WTC11 (cell line): ENCODE data around the gene ZFAND3. TPM values are rescaled to one million over a fixed set of nuclear protein-coding genes. Genes with fewer than 3 reads are reported as not detected.

Experiments used
- ATAC-seq: fragments of 200-7000 bp; cut with Tn5 transposase; 2 replicates; pipeline ENCODE4 v1.10.0; 2021; ENCODE audit warnings: mild to moderate bottlenecking, moderate library complexity
- CTCF ChIA-PET: fragments of 300-600 bp; sonication (Branson Sonifier 250); formaldehyde crosslinking; loops from one replicate; lab custom pipeline; 2021; ENCODE audit warnings: antibody characterized with exemption; lab: Charles Lee
- POLR2A ChIA-PET: fragments of 350-600 bp; sonication (Branson Sonifier 250); formaldehyde crosslinking; loops from one replicate; lab custom pipeline; 2021; ENCODE audit warnings: antibody characterized with exemption; lab: Charles Lee
- DNase-seq: peaks from one replicate; pipeline ENCODE4 v3.0.0; 2021; ENCODE audit warnings: low spot score
- H3K27ac Mint-ChIP-seq: 2 replicates; pipeline ENCODE4 v1.8.0; 2021; ENCODE audit warnings: mixed read lengths
- H3K27me3 Mint-ChIP-seq: 2 replicates; pipeline ENCODE4 v1.8.0; 2021; ENCODE audit warnings: low read depth, mild to moderate bottlenecking, moderate library complexity, mixed read lengths
- H3K36me3 Mint-ChIP-seq: 2 replicates; pipeline ENCODE4 v1.8.0; 2021; ENCODE audit warnings: mixed read lengths
- H3K4me1 Mint-ChIP-seq: 2 replicates; pipeline ENCODE4 v1.8.0; 2022; ENCODE audit warnings: mixed read lengths
- H3K4me3 Mint-ChIP-seq: 2 replicates; pipeline ENCODE4 v1.8.0; 2021; ENCODE audit warnings: mild to moderate bottlenecking, moderate library complexity, mixed read lengths
- H3K9me3 Mint-ChIP-seq: 2 replicates; pipeline ENCODE4 v1.8.0; 2021; ENCODE audit warnings: mixed read lengths
- ATF1 ChIP-seq: sonication (generic); formaldehyde crosslinking; IDR thresholded peaks from 2 replicates; pipeline ENCODE4 v1.8.1; 2023; ENCODE audit warnings: mild to moderate bottlenecking, moderate library complexity, missing genetic modification reagents
- EMX1 ChIP-seq: fragments of 250-450 bp; sonication (Bioruptor Pico); IDR thresholded peaks from 2 replicates; pipeline ENCODE4 v1.8.0; 2021; ENCODE audit warnings: mild to moderate bottlenecking
- KAT7 ChIP-seq: sonication (generic); formaldehyde crosslinking; IDR thresholded peaks from 2 replicates; pipeline ENCODE4 v1.8.1; 2023; ENCODE audit warnings: missing genetic modification reagents, mild to moderate bottlenecking, borderline replicate concordance
- NFE2L1 ChIP-seq: sonication (generic); formaldehyde crosslinking; IDR thresholded peaks from 2 replicates; pipeline ENCODE4 v1.8.1; 2023; ENCODE audit warnings: missing genetic modification reagents
- NR2C2 ChIP-seq: sonication (generic); formaldehyde crosslinking; IDR thresholded peaks from 2 replicates; pipeline ENCODE4 v1.8.0; 2022; ENCODE audit warnings: mild to moderate bottlenecking, missing genetic modification reagents
- NR3C1 ChIP-seq: sonication (generic); formaldehyde crosslinking; conservative IDR thresholded peaks from 2 replicates; pipeline ENCODE4 v1.8.1; 2023; ENCODE audit warnings: low read depth, mild to moderate bottlenecking, missing genetic modification reagents
- SOX15 ChIP-seq: fragments of 250-450 bp; sonication (Bioruptor Pico); IDR thresholded peaks from 2 replicates; pipeline ENCODE4 v1.9.0; 2021; ENCODE audit warnings: mild to moderate bottlenecking
- ZNF232 ChIP-seq: sonication (generic); formaldehyde crosslinking; IDR thresholded peaks from 2 replicates; pipeline ENCODE4 v1.8.0; 2022; ENCODE audit warnings: mild to moderate bottlenecking, missing genetic modification reagents
- total RNA-seq: library from RNA; stranded (reverse); gene quantifications from 3 replicates; pipeline ENCODE4 v1.2.3, GENCODE V29; 2021
- TF ChIP-seq, protein P1 (sequence below): sonication (generic); formaldehyde crosslinking; IDR thresholded peaks from 2 replicates; pipeline ENCODE4 v1.8.1; 2023; ENCODE audit warnings: mild to moderate bottlenecking, missing genetic modification reagents, moderate library complexity
- TF ChIP-seq, protein P2 (sequence below): sonication (generic); formaldehyde crosslinking; IDR thresholded peaks from 2 replicates; pipeline ENCODE4 v1.8.1; 2023; ENCODE audit warnings: mild to moderate bottlenecking, missing genetic modification reagents
- TF ChIP-seq, protein P3 (sequence below): sonication (generic); formaldehyde crosslinking; IDR thresholded peaks from 2 replicates; pipeline ENCODE4 v1.8.1; 2023; ENCODE audit warnings: mild to moderate bottlenecking, moderate library complexity, missing genetic modification reagents
- TF ChIP-seq, protein P4 (sequence below): sonication (generic); formaldehyde crosslinking; IDR thresholded peaks from 2 replicates; pipeline ENCODE4 v1.8.1; 2023; ENCODE audit warnings: mild to moderate bottlenecking, missing genetic modification reagents, borderline replicate concordance
- TF ChIP-seq, protein P5 (sequence below): sonication (generic); formaldehyde crosslinking; IDR thresholded peaks from 2 replicates; pipeline ENCODE4 v1.8.0; 2022; ENCODE audit warnings: mild to moderate bottlenecking, missing genetic modification reagents
- TF ChIP-seq, protein P6 (sequence below): sonication (generic); formaldehyde crosslinking; IDR thresholded peaks from 2 replicates; pipeline ENCODE4 v1.8.0; 2023; ENCODE audit warnings: mild to moderate bottlenecking, missing genetic modification reagents
- TF ChIP-seq, protein P7 (sequence below): fragments of 250-450 bp; sonication (Bioruptor Pico); IDR thresholded peaks from 2 replicates; pipeline ENCODE4 v1.9.0; 2021; ENCODE audit warnings: mild to moderate bottlenecking
- TF ChIP-seq, protein P8 (sequence below): fragments of 250-450 bp; sonication (Bioruptor Pico); IDR thresholded peaks from 2 replicates; pipeline ENCODE4 v1.9.0; 2021; ENCODE audit warnings: moderate library complexity, mild to moderate bottlenecking, inconsistent platforms, borderline replicate concordance

The ZFAND3 gene
- total RNA-seq, 1 experiment from 2014 or later = 50.3 TPM

DNA sequence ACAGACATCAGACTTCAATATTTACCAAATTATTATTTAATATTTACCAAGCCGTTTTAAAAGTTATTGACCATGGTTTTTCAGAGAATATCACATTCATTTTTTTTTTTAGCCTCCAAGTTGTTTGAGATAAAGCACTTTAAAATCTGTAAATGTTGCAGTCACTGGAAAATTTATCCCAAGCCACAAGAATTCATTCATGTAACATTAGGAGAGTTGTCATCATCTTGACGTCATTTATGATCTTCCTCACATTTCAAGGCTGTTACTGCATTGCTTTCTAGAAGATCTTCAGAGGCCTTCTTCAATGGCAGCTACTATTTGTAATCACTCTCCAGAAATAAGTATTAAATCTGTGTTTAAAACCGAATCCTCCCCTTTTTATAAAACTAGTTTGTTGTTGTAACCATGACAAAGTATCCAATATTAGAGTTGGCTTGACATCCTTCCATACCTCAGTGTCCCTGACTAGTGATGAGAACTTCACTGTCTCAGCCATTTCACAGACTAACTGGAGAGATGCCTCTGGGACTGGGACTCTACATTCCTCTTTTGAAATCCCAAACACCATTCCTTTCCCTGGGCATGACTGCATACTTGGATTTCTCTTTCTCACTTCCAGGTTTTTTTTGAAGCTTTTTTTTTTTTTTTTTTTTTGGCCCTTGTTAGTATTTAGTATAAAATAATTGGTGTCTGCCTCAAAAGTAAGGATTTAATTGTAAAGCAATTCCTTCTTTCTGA lies 100.1 kb downstream of the ZFAND3 start:
- ChIA-PET POLR2A (interaction anchor here (0.6 kb wide), 1 partner anchor 360 kb away, joined by 3 read pairs; no protein-coding TSS in a partner anchor), CTCF (interaction anchor here (0.5 to 1.0 kb wide), 2 partner anchors 60 to 469 kb away, joined by 3 to 5 read pairs; no protein-coding TSS in a partner anchor)
- H3K9me3 Mint-ChIP-seq = no peaks in the 10 kb centered on the region
- no peaks in the 10 kb centered on the region for H3K36me3 Mint-ChIP-seq
- peak overlapping the region; percentile 88; the same call in 1 of the 2 replicates for H3K27ac Mint-ChIP-seq
- ATAC-seq (no peak), DNase-seq (no peak)
- no peak overlapping the region for H3K4me3 Mint-ChIP-seq
- H3K4me1 Mint-ChIP-seq = peaks cover 27% of the 10 kb centered on the region
- H3K27me3 Mint-ChIP-seq = no peaks in the 10 kb centered on the region
- TF ChIP-seq, protein P1, sequence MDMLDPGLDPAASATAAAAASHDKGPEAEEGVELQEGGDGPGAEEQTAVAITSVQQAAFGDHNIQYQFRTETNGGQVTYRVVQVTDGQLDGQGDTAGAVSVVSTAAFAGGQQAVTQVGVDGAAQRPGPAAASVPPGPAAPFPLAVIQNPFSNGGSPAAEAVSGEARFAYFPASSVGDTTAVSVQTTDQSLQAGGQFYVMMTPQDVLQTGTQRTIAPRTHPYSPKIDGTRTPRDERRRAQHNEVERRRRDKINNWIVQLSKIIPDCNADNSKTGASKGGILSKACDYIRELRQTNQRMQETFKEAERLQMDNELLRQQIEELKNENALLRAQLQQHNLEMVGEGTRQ (CRISPR knock-in tag) = no peak
- TF ChIP-seq, protein P2, sequence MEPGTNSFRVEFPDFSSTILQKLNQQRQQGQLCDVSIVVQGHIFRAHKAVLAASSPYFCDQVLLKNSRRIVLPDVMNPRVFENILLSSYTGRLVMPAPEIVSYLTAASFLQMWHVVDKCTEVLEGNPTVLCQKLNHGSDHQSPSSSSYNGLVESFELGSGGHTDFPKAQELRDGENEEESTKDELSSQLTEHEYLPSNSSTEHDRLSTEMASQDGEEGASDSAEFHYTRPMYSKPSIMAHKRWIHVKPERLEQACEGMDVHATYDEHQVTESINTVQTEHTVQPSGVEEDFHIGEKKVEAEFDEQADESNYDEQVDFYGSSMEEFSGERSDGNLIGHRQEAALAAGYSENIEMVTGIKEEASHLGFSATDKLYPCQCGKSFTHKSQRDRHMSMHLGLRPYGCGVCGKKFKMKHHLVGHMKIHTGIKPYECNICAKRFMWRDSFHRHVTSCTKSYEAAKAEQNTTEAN (CRISPR knock-in tag) = no peak
- TF ChIP-seq, protein P3, sequence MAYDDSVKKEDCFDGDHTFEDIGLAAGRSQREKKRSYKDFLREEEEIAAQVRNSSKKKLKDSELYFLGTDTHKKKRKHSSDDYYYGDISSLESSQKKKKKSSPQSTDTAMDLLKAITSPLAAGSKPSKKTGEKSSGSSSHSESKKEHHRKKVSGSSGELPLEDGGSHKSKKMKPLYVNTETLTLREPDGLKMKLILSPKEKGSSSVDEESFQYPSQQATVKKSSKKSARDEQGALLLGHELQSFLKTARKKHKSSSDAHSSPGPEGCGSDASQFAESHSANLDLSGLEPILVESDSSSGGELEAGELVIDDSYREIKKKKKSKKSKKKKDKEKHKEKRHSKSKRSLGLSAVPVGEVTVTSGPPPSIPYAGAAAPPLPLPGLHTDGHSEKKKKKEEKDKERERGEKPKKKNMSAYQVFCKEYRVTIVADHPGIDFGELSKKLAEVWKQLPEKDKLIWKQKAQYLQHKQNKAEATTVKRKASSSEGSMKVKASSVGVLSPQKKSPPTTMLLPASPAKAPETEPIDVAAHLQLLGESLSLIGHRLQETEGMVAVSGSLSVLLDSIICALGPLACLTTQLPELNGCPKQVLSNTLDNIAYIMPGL (CRISPR knock-in tag) = no peak
- TF ChIP-seq, protein P4, sequence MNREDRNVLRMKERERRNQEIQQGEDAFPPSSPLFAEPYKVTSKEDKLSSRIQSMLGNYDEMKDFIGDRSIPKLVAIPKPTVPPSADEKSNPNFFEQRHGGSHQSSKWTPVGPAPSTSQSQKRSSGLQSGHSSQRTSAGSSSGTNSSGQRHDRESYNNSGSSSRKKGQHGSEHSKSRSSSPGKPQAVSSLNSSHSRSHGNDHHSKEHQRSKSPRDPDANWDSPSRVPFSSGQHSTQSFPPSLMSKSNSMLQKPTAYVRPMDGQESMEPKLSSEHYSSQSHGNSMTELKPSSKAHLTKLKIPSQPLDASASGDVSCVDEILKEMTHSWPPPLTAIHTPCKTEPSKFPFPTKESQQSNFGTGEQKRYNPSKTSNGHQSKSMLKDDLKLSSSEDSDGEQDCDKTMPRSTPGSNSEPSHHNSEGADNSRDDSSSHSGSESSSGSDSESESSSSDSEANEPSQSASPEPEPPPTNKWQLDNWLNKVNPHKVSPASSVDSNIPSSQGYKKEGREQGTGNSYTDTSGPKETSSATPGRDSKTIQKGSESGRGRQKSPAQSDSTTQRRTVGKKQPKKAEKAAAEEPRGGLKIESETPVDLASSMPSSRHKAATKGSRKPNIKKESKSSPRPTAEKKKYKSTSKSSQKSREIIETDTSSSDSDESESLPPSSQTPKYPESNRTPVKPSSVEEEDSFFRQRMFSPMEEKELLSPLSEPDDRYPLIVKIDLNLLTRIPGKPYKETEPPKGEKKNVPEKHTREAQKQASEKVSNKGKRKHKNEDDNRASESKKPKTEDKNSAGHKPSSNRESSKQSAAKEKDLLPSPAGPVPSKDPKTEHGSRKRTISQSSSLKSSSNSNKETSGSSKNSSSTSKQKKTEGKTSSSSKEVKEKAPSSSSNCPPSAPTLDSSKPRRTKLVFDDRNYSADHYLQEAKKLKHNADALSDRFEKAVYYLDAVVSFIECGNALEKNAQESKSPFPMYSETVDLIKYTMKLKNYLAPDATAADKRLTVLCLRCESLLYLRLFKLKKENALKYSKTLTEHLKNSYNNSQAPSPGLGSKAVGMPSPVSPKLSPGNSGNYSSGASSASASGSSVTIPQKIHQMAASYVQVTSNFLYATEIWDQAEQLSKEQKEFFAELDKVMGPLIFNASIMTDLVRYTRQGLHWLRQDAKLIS = no peak
- no peak for TF ChIP-seq NFE2L1 (CRISPR knock-in tag)
- TF ChIP-seq, protein P5, sequence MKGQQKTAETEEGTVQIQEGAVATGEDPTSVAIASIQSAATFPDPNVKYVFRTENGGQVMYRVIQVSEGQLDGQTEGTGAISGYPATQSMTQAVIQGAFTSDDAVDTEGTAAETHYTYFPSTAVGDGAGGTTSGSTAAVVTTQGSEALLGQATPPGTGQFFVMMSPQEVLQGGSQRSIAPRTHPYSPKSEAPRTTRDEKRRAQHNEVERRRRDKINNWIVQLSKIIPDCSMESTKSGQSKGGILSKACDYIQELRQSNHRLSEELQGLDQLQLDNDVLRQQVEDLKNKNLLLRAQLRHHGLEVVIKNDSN (CRISPR knock-in tag) = no peak
- TF ChIP-seq ATF1 (CRISPR knock-in tag) = no peak
- TF ChIP-seq EMX1 = no peak
- TF ChIP-seq, protein P6, sequence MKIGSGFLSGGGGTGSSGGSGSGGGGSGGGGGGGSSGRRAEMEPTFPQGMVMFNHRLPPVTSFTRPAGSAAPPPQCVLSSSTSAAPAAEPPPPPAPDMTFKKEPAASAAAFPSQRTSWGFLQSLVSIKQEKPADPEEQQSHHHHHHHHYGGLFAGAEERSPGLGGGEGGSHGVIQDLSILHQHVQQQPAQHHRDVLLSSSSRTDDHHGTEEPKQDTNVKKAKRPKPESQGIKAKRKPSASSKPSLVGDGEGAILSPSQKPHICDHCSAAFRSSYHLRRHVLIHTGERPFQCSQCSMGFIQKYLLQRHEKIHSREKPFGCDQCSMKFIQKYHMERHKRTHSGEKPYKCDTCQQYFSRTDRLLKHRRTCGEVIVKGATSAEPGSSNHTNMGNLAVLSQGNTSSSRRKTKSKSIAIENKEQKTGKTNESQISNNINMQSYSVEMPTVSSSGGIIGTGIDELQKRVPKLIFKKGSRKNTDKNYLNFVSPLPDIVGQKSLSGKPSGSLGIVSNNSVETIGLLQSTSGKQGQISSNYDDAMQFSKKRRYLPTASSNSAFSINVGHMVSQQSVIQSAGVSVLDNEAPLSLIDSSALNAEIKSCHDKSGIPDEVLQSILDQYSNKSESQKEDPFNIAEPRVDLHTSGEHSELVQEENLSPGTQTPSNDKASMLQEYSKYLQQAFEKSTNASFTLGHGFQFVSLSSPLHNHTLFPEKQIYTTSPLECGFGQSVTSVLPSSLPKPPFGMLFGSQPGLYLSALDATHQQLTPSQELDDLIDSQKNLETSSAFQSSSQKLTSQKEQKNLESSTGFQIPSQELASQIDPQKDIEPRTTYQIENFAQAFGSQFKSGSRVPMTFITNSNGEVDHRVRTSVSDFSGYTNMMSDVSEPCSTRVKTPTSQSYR (CRISPR knock-in tag) = no peak
- no peak for TF ChIP-seq KAT7 (CRISPR knock-in tag)
- TF ChIP-seq, protein P7, sequence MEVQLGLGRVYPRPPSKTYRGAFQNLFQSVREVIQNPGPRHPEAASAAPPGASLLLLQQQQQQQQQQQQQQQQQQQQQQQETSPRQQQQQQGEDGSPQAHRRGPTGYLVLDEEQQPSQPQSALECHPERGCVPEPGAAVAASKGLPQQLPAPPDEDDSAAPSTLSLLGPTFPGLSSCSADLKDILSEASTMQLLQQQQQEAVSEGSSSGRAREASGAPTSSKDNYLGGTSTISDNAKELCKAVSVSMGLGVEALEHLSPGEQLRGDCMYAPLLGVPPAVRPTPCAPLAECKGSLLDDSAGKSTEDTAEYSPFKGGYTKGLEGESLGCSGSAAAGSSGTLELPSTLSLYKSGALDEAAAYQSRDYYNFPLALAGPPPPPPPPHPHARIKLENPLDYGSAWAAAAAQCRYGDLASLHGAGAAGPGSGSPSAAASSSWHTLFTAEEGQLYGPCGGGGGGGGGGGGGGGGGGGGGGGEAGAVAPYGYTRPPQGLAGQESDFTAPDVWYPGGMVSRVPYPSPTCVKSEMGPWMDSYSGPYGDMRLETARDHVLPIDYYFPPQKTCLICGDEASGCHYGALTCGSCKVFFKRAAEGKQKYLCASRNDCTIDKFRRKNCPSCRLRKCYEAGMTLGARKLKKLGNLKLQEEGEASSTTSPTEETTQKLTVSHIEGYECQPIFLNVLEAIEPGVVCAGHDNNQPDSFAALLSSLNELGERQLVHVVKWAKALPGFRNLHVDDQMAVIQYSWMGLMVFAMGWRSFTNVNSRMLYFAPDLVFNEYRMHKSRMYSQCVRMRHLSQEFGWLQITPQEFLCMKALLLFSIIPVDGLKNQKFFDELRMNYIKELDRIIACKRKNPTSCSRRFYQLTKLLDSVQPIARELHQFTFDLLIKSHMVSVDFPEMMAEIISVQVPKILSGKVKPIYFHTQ (CRISPR knock-in tag) = no peak
- TF ChIP-seq NR3C1 (CRISPR knock-in tag) = no peak
- TF ChIP-seq SOX15 = no peak
- no peak for TF ChIP-seq ZNF232 (CRISPR knock-in tag)
- TF ChIP-seq NR2C2 = no peak
- TF ChIP-seq, protein P8, sequence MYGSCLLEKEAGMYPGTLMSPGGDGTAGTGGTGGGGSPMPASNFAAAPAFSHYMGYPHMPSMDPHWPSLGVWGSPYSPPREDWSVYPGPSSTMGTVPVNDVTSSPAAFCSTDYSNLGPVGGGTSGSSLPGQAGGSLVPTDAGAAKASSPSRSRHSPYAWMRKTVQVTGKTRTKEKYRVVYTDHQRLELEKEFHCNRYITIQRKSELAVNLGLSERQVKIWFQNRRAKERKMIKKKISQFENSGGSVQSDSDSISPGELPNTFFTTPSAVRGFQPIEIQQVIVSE (CRISPR knock-in tag) = no peak
